ENCODE results near the gene ETV6. TPM values are rescaled to one million over a fixed set of nuclear protein-coding genes. Genes with fewer than 3 reads are reported as not detected.

The ETV6 gene
- total and polyA plus RNA-seq, 2 of the 8 experiments (the other 6 are each of a cell fraction or from before 2014, with no cell fraction given): 5.5 to 23.9 TPM

DNA sequence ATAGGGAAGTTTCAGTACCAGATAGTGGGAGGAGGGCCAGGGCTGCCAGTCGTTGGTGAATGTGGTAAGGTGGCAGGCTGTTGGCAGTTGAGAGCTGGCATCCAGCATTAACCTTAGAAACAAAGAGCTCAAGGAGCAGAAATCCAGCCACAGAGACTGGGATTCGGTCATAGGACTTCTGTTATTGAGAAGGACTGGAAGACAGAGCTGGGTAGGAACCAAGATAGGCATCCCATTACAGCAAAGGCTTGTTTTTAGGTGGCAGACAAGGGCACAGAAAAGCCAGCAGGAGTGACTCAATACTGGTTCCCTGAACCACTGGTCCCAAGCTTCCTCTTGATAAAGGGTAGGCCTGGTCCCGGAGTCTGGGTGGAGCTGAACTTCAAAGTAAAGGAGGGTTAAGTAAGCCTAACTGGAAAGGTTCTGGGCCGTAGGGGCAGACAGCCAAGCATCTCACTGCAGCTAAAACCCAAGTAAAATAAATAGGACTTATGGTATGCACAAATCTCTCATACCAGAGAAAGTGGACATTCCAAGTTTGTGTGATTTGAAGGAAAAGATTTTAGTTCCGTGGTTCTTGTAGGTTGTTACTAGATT, 147.9 kb downstream of the ETV6 start:
- H3K23me2 ChIP-seq (ENCODE audit: low read depth, low read length): no peaks in the 10 kb centered on the region
- no peak overlapping the region for H4K91ac ChIP-seq (replicated peaks; ENCODE audit: insufficient read length, low read length)
- ChIA-PET CTCF (ENCODE audit: partially characterized antibody) (interaction anchor here (1.1 to 2.7 kb wide), 3 partner anchors 8 to 52 kb away, joined by 3 to 13 read pairs (median 5); no protein-coding TSS in a partner anchor), POLR2A (ENCODE audit: partially characterized antibody) (no interaction called here)
- no peak overlapping the region for H3K4me2 ChIP-seq (ENCODE audit: insufficient read depth in 1 of 2, low read depth in 2 of 2, low read length in 2 of 2)
- FAIRE-seq (no peak), DNase-seq (ENCODE audit: low read depth in 1 of 2, low spot score in 2 of 2) (no peak)
- H3K18ac ChIP-seq (ENCODE audit: extremely low read depth, low read length): no peak overlapping the region
- no peak overlapping the region for H4K5ac ChIP-seq (ENCODE audit: insufficient read length, low read depth, low read length)
- no peak overlapping the region for H2BK120ac ChIP-seq (replicated peaks; ENCODE audit: low read depth, low read length)
- H3K56ac ChIP-seq (replicated peaks; ENCODE audit: insufficient read length, low read depth, low read length): no peak overlapping the region
- 89% methylated on average over 5 of the region's 5 CpGs; no CpG with 5 or more reads in 1 of the 2 experiments for WGBS, 2 experiments (ENCODE audit: extremely low coverage in 1 of 2, insufficient coverage in 1 of 2, insufficient read length in 1 of 2, insufficient replicate concordance in 2 of 2, low coverage in 1 of 2, low lambda C conversion rate in 2 of 2, missing lambda C conversion rate in 1 of 2)
- H3K79me2 ChIP-seq (ENCODE audit: control insufficient read depth in 1 of 2, insufficient read depth in 2 of 2, low read length in 2 of 2): no peaks in the 10 kb centered on the region
- no peak overlapping the region for H4K8ac ChIP-seq (ENCODE audit: extremely low read depth, insufficient read depth, low read length)
- H3K9me3 ChIP-seq (ENCODE audit: insufficient read depth in 2 of 2, low read depth in 1 of 2, low read length in 1 of 2): no peaks in the 10 kb centered on the region
- H3K9ac ChIP-seq (replicated peaks in 1 of 4; ENCODE audit: extremely low read depth in 1 of 4, low read depth in 3 of 4, low read length in 3 of 4): no peak overlapping the region
- H3K36me3 ChIP-seq (ENCODE audit: control insufficient read depth in 2 of 4, insufficient read depth in 4 of 4, low read length in 3 of 4): no peaks in the 10 kb centered on the region
- no peak overlapping the region for H3K4me3 ChIP-seq (ENCODE audit: extremely low read depth in 1 of 4, insufficient read depth in 2 of 4, low read depth in 3 of 4, low read length in 4 of 4)
- no peak overlapping the region for H3K27ac ChIP-seq (ENCODE audit: low read depth, low read length)
- peaks cover 0 to 9% (median 5%) of the 10 kb centered on the region in 4 experiments; a peak in 4 of 7 replicates for H3K4me1 ChIP-seq (replicated peaks in 1 of 4; ENCODE audit: control insufficient read depth in 3 of 4, insufficient read depth in 4 of 4, low read length in 3 of 4)
- H3K4ac ChIP-seq (replicated peaks; ENCODE audit: insufficient read length, low read depth, low read length): no peak overlapping the region
- no peak overlapping the region for H2BK15ac ChIP-seq (ENCODE audit: low read length)
- TF ChIP-seq POLR2AphosphoS5 (IDR thresholded peaks at IDR 0.05; ENCODE audit: low read depth, low read length): no peak
- TF ChIP-seq BRCA1 (IDR thresholded peaks at IDR 0.05; ENCODE audit: low read depth, low read length): no peak
- TF ChIP-seq SP4 (IDR thresholded peaks at IDR 0.05; ENCODE audit: low read length): no peak
- no peak for TF ChIP-seq RBBP5 (IDR thresholded peaks at IDR 0.05; ENCODE audit: borderline replicate concordance, low read depth, low read length)
- TF ChIP-seq KDM5A (IDR thresholded peaks at IDR 0.05; ENCODE audit: low read length): no peak
- TF ChIP-seq RNF2 (IDR thresholded peaks at IDR 0.05; ENCODE audit: borderline replicate concordance, low read depth, low read length, missing control alignments, poor library complexity, severe bottlenecking): no peak
- no peak for TF ChIP-seq NANOG (IDR thresholded peaks at IDR 0.05; ENCODE audit: insufficient read depth, low read depth, low read length, poor library complexity, severe bottlenecking)
- no peak for TF ChIP-seq JUN (IDR thresholded peaks at IDR 0.05; ENCODE audit: low read depth, low read length)
- TF ChIP-seq PHF8 (conservative IDR thresholded peaks at IDR 0.05; ENCODE audit: low read depth, low read length): no peak
- TF ChIP-seq, protein P1, sequence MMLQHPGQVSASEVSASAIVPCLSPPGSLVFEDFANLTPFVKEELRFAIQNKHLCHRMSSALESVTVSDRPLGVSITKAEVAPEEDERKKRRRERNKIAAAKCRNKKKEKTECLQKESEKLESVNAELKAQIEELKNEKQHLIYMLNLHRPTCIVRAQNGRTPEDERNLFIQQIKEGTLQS (IDR thresholded peaks at IDR 0.05; ENCODE audit: insufficient read depth, low read depth, low read length): no peak
- no peak for TF ChIP-seq SRF (IDR thresholded peaks at IDR 0.05; ENCODE audit: low read depth, low read length)
- TF ChIP-seq ASH2L (IDR thresholded peaks at IDR 0.05; ENCODE audit: low read length): no peak
- H2BK20ac ChIP-seq (ENCODE audit: low read length): no peak overlapping the region
- no peaks in the 10 kb centered on the region for H3K79me1 ChIP-seq (ENCODE audit: low read depth, low read length)
- H4K20me1 ChIP-seq (replicated peaks in 1 of 2; ENCODE audit: control insufficient read depth in 1 of 2, insufficient read depth in 2 of 2, low read length in 2 of 2): no peaks in the 10 kb centered on the region
- no peak overlapping the region for H2AFZ ChIP-seq (ENCODE audit: low read length)
- H3K27me3 ChIP-seq (replicated peaks in 1 of 4; ENCODE audit: control insufficient read depth in 3 of 4, extremely low read depth in 1 of 4, insufficient read depth in 3 of 4, low read length in 3 of 4): no peaks in the 10 kb centered on the region
- no peak overlapping the region for H2AK5ac ChIP-seq (ENCODE audit: low read depth, low read length)
- H3K23ac ChIP-seq (ENCODE audit: insufficient read length): no peak overlapping the region
- H2BK5ac ChIP-seq (ENCODE audit: low read depth, low read length): no peak overlapping the region
- H2BK12ac ChIP-seq (ENCODE audit: low read depth, low read length): no peak overlapping the region
- H3K14ac ChIP-seq (ENCODE audit: insufficient read length): no peak overlapping the region

Measured in H1 (cell line).